ENCODE data around the gene BMERB1. TPM values are rescaled to one million over a fixed set of nuclear protein-coding genes. Genes with fewer than 3 reads are reported as not detected.

Gene BMERB1
- total and polyA plus RNA-seq, 9 of the 15 experiments (the other 6 are each of a cell fraction or from before 2014, with no cell fraction given), result 0.29 to 2.9 (median 0.94) TPM

GRCh38 chr16:15521758-15522509 is 87.5 kb downstream of the BMERB1 start (continued):
- TF ChIP-seq E2F4 (CRISPR knock-in tag; IDR thresholded peaks at IDR 0.05; ENCODE audit: low read depth) (no peak), ZNF445 (CRISPR knock-in tag; IDR thresholded peaks at IDR 0.05; ENCODE audit: low read depth) (no peak), RHOXF2B (CRISPR knock-in tag; conservative IDR thresholded peaks at IDR 0.05) (no peak), SRSF7 (optimal IDR thresholded peaks at IDR 0.05; ENCODE audit: low read depth, low read length) (no peak), HDAC3 (IDR thresholded peaks at IDR 0.05; ENCODE audit: borderline replicate concordance, partially characterized antibody) (peak; percentile 89), ZMIZ1 (IDR thresholded peaks at IDR 0.05; ENCODE audit: low read depth in 2 of 2, low read length in 2 of 2) (peak in 1 of 2 experiments; percentile 95; a peak in 2 of 4 replicates), ZNF140 (CRISPR knock-in tag; IDR thresholded peaks at IDR 0.05) (no peak), MNT (conservative IDR thresholded peaks at IDR 0.05) (peak; percentile 70 to 74), ZKSCAN3 (CRISPR knock-in tag; IDR thresholded peaks at IDR 0.05) (no peak), ZNF449 (CRISPR knock-in tag; IDR thresholded peaks at IDR 0.05) (peak; percentile 4; the same call in 1 of the 2 replicates), PHTF2 (CRISPR knock-in tag; IDR thresholded peaks at IDR 0.05) (no peak), MYBL2 (IDR thresholded peaks at IDR 0.05; ENCODE audit: low read depth) (no peak), MYBL2 (CRISPR knock-in tag; IDR thresholded peaks at IDR 0.05; ENCODE audit: borderline replicate concordance) (no peak), HNRNPLL (IDR thresholded peaks at IDR 0.05; ENCODE audit: low read depth, low read length, poor library complexity, severe bottlenecking) (no peak), MYC (IDR thresholded peaks at IDR 0.05; ENCODE audit: low read depth, low read length) (no peak; the same call in 1 of the 2 replicates), MYC (CRISPR knock-in tag; IDR thresholded peaks at IDR 0.05; ENCODE audit: borderline replicate concordance, low read depth) (no peak), TAF7 (tag; IDR thresholded peaks at IDR 0.05) (no peak)

Measured in K562 (cell line).